ENCODE results near the gene AGFG2. TPM values are rescaled to one million over a fixed set of nuclear protein-coding genes. Genes with fewer than 3 reads are reported as not detected.

AGFG2 gene
- total RNA-seq, 1 experiment from 2014 or later = 45.6 TPM

DNA sequence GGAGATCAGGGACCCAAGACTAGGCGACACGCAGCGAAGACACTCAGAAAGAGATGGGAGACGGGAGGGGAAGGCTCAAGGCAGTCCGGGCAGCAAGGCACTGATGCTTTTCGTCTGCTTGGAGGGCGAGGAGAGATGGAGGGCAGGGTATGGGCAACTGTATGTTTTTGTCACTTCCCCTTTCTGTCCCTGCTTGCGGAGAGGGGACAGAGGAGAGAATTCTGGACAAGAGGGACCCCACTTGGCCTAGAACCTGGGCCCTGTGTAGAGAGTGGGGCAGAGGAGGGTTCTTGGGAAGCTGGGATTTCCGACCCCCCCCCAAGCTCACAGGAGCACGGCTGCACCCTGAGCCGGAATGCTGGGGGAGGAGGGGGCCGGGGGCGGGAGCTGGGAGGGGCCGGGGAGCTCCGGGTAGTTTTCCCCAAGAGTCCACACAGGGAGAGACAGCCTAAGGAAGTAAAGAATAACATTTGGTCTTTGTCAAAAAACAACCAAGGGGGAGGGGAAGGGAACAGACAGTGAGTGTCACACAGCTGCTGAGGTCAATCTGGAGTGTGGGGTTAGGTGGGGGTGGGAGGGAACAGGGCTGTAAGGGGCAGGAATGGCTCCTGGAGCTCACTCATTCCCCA is 45.2 kb downstream of the AGFG2 start:
- Mint-ChIP-seq H3K4me1 (ENCODE audit: low read depth, unreplicated experiment) (peaks cover 14% of the 10 kb centered on the region), H3K36me3 (ENCODE audit: insufficient read depth, unreplicated experiment) (peaks cover 25% of the 10 kb centered on the region), H3K27ac (ENCODE audit: unreplicated experiment) (no peak overlapping the region), H3K9me3 (ENCODE audit: low read depth, unreplicated experiment) (no peaks in the 10 kb centered on the region), H3K4me3 (ENCODE audit: low read depth, unreplicated experiment) (peak overlapping the region; percentile 91), H3K27me3 (ENCODE audit: unreplicated experiment) (no peaks in the 10 kb centered on the region)
- no TSS peak for BruUV-seq (replicated peaks)
- CTCF ChIA-PET = interaction anchor here (0.6 to 0.7 kb wide), 2 partner anchors 64 to 154 kb away, joined by 3 to 5 read pairs; no protein-coding TSS in a partner anchor
- no peak for DNase-seq
- TF ChIP-seq, protein P1, sequence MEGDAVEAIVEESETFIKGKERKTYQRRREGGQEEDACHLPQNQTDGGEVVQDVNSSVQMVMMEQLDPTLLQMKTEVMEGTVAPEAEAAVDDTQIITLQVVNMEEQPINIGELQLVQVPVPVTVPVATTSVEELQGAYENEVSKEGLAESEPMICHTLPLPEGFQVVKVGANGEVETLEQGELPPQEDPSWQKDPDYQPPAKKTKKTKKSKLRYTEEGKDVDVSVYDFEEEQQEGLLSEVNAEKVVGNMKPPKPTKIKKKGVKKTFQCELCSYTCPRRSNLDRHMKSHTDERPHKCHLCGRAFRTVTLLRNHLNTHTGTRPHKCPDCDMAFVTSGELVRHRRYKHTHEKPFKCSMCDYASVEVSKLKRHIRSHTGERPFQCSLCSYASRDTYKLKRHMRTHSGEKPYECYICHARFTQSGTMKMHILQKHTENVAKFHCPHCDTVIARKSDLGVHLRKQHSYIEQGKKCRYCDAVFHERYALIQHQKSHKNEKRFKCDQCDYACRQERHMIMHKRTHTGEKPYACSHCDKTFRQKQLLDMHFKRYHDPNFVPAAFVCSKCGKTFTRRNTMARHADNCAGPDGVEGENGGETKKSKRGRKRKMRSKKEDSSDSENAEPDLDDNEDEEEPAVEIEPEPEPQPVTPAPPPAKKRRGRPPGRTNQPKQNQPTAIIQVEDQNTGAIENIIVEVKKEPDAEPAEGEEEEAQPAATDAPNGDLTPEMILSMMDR (IDR thresholded peaks at IDR 0.05; ENCODE audit: unreplicated experiment) = no peak
- intact Hi-C loops (cut with micrococcal nuclease; ENCODE audit: unreplicated experiment) = no loop called here

DNA sequence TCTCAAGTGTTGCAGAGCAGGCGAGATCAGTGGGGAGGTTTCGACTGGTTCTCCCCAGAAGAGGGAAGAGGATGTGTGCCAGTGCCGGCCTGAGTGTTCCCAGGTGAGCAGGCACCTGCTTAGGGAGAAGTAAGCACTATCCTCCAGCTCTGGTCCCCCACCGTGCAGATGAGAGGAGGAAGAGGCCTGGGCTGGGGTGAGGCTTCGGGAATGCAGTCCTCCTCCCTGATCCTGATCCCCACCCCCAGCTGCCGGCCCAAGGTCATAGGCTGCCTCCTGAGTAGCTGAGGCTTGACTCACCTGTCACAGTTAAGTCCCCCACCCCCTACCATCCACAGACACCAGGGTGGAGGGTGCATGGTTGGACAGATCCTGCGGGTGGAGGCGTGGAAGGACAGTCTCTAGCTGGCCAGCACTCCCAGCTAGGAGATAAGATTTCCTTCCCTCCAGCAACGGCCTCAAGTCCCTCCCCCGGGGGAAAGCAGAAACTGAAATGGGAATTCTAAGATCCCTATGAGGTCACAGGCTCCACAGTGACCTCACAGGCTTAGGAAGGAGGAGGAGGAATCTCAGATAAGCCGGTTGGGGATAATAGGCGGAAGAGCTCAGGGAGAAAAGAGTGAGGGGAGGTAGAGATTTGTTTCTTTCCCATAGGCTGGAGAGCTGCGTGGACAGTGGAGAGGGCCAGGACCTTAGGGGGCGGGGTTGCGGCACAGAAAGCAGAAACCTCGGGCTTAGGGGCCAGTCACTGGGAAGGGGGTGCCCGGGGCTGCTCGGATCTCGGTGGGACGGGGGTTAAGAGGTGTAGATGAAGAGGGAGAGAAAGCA is 45.9 kb downstream of the AGFG2 start:
- peak overlapping the region; percentile 96 for H3K27ac Mint-ChIP-seq (ENCODE audit: unreplicated experiment)
- H3K4me1 Mint-ChIP-seq (ENCODE audit: low read depth, unreplicated experiment) = peaks cover 14% of the 10 kb centered on the region
- intact Hi-C loops (cut with micrococcal nuclease; ENCODE audit: unreplicated experiment) = no loop called here
- peaks cover 3% of the 10 kb centered on the region for H3K27me3 Mint-ChIP-seq (ENCODE audit: unreplicated experiment)
- peaks cover 25% of the 10 kb centered on the region for H3K36me3 Mint-ChIP-seq (ENCODE audit: insufficient read depth, unreplicated experiment)
- H3K4me3 Mint-ChIP-seq (ENCODE audit: low read depth, unreplicated experiment) = peak overlapping the region; percentile 91
- H3K9me3 Mint-ChIP-seq (ENCODE audit: low read depth, unreplicated experiment) = no peaks in the 10 kb centered on the region
- TF ChIP-seq, protein P1 (IDR thresholded peaks at IDR 0.05; ENCODE audit: unreplicated experiment) = no peak
- BruUV-seq (replicated peaks) = TSS peak; percentile 50
- peak; percentile 24 for DNase-seq
- CTCF ChIA-PET = interaction anchor here (0.7 kb wide), 1 partner anchor 155 kb away, joined by 3 read pairs; no protein-coding TSS in a partner anchor

DNA sequence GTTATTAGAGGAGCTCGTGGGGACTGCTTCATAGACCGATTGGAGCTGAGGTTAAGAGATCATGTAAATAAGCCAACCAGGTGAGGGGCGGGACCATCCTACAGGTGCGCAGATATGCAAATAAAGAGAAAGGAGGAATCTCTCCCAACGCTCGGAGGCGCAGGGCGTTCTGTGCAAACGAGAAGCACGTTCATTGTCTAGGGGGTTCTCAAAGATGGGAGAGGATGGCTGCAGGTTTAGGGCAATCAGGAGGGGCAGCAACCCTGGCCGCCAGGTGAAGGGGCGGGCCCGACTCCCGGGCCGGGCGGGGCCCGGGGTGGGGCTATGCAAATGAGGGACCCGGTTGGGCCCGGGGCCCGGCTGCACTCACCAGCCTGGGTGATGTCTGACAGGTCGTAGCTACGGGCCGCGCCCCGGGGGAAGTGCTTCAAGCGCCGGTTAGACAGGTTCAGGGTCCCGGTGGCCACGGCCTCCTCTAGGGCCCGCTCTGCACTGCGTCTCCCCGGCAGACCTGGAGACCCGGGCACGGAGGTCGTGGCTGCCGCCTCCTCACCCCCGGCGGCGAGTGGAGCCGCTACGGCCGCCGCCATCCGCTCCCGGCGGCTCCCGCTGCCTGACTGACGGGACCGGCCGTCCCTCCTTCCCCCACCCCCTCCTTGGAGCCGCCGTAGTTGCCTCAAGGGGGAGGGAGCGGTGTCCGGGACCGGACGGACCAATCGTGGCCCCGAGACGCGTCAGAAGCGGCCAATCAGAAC is 46.7 kb downstream of the AGFG2 start, which contains the start of gene LRCH4:
LRCH4 (minus strand) TSS at position 619 of the 755 bp plus-strand sequence; CDS start at position 590, 29 bp downstream.
- Mint-ChIP-seq H3K36me3 (ENCODE audit: insufficient read depth, unreplicated experiment) (peaks cover 25% of the 10 kb centered on the region), H3K27me3 (ENCODE audit: unreplicated experiment) (peaks cover 11% of the 10 kb centered on the region), H3K27ac (ENCODE audit: unreplicated experiment) (peak within 1 kb of the TSS; percentile 96), H3K4me3 (ENCODE audit: low read depth, unreplicated experiment) (peak within 1 kb of the TSS; percentile 91), H3K9me3 (ENCODE audit: low read depth, unreplicated experiment) (no peaks in the 10 kb centered on the region), H3K4me1 (ENCODE audit: low read depth, unreplicated experiment) (peaks cover 14% of the 10 kb centered on the region)
- TF ChIP-seq, protein P1 (IDR thresholded peaks at IDR 0.05; ENCODE audit: unreplicated experiment) = no peak
- peak; percentile 68 for DNase-seq
- intact Hi-C loops (cut with micrococcal nuclease; ENCODE audit: unreplicated experiment) = no loop called here
- CTCF ChIA-PET = interaction anchor here (0.6 to 1.2 kb wide), 6 partner anchors 11 to 87 kb away, joined by 3 to 4 read pairs (median 4); partner anchors contain the start of gene GNB2
- no TSS peak for BruUV-seq (replicated peaks)

Data from Calu3 (cell line).